Measurements from ENCODE around the gene CPXCR1. TPM values are rescaled to one million over a fixed set of nuclear protein-coding genes. Genes with fewer than 3 reads are reported as not detected.

Gene CPXCR1
- not detected for total RNA-seq

- no peak for TF ChIP-seq CTCF (IDR thresholded peaks at IDR 0.05; ENCODE audit: low read depth)
Measured at GRCh38 chrX:88746925-88747324, at the start of gene CPXCR1. CPXCR1 (plus strand) TSS chrX:88747225; CDS start chrX:88753415, 6,190 bp downstream.

GRCh38 chrX:88735835-88736234 lies 11.2 kb upstream of the CPXCR1 start:
- no peak for TF ChIP-seq CTCF (IDR thresholded peaks at IDR 0.05; ENCODE audit: low read depth)

- TF ChIP-seq CTCF (IDR thresholded peaks at IDR 0.05; ENCODE audit: low read depth) = no peak
Measured at GRCh38 chrX:88789825-88790224, 42.8 kb downstream of the CPXCR1 start.
